Small intestine (tissue), 7 donors: ENCODE data around the gene SUGCT. TPM values are rescaled to one million over a fixed set of nuclear protein-coding genes. Genes with fewer than 3 reads are reported as not detected.

Source experiments
- DNase-seq, 2 donors: peaks; one replicate each; pipeline versions ENCODE4 v3.0.0 to v3.0.0-alpha.2; 2013
- FAIRE-seq: peaks from 2 replicates; lab custom pipeline; 2012; peaks lifted over from hg19 to GRCh38; lab: Jason Lieb, UNC
- H3K27ac ChIP-seq, 3 donors: one replicate each; pipeline ENCODE4 v1.5.1; 2013; ENCODE audit warnings: low read length in 2 of 3, mild to moderate bottlenecking in 2 of 3, control low read depth in 1 of 3, inconsistent platforms in 1 of 3, low read depth in 1 of 3, moderate library complexity in 1 of 3
- H3K27me3 ChIP-seq, 3 donors: one replicate each; pipeline ENCODE4 v1.6.1; 2013; ENCODE audit warnings: low read length in 3 of 3, inconsistent platforms in 1 of 3; ENCODE audit not compliant: control insufficient read depth in 3 of 3, insufficient read depth in 3 of 3
- H3K36me3 ChIP-seq, 3 donors: one replicate each; pipeline ENCODE4 v1.6.1; 2013; ENCODE audit warnings: low read length in 3 of 3, inconsistent platforms in 1 of 3, low read depth in 1 of 3, mild to moderate bottlenecking in 1 of 3, moderate library complexity in 1 of 3; ENCODE audit not compliant: control insufficient read depth in 3 of 3, insufficient read depth in 2 of 3
- H3K4me1 ChIP-seq, 3 donors: one replicate each; pipeline ENCODE4 v1.6.1; 2013; ENCODE audit warnings: low read length in 2 of 3, inconsistent platforms in 1 of 3, low read depth in 1 of 3, mild to moderate bottlenecking in 1 of 3, moderate library complexity in 1 of 3; ENCODE audit not compliant: control insufficient read depth in 3 of 3, insufficient read depth in 2 of 3
- H3K4me3 ChIP-seq, 3 donors: one replicate each; pipeline ENCODE4 v1.5.1; 2013; ENCODE audit warnings: low read length in 3 of 3, control low read depth in 1 of 3, inconsistent platforms in 1 of 3, low read depth in 1 of 3, mild to moderate bottlenecking in 1 of 3, moderate library complexity in 1 of 3
- H3K9me3 ChIP-seq, 2 donors: one replicate each; pipeline ENCODE4 v1.6.1; 2013; ENCODE audit warnings: low read depth in 1 of 2, low read length in 1 of 2; ENCODE audit not compliant: control insufficient read depth in 2 of 2, insufficient read depth in 1 of 2
- WGBS, 3 donors: extraction: QIAGEN DNeasy Blood & Tissue Kit; methylation state at CpG; one replicate each; pipeline ENCODE4 v1.1.7; 2013; 5-methylcytosine and 5-hydroxymethylcytosine counted together
- polyA plus RNA-seq, 4 donors: library from polyadenylated mRNA; stranded (reverse) in 3 of 4; unstranded in 1 of 4; fragments of 200-250 nt in 3 of 4; fragments of 120-200 nt in 1 of 4; gene quantifications; one replicate each; pipeline versions ENCODE4 v1.2.1 to v1.2.3, GENCODE V29; 2013
- donor health status: healthy with polysubstance abuse.
- donor health status: control.
- donor health status: control.
- donor health status: Bipolar disorder and iron deficiency.
- donor health status: healthy.

Gene SUGCT
- polyA plus RNA-seq, 4 donors = 0.54 to 26.9 (median 2.5) TPM

DNA sequence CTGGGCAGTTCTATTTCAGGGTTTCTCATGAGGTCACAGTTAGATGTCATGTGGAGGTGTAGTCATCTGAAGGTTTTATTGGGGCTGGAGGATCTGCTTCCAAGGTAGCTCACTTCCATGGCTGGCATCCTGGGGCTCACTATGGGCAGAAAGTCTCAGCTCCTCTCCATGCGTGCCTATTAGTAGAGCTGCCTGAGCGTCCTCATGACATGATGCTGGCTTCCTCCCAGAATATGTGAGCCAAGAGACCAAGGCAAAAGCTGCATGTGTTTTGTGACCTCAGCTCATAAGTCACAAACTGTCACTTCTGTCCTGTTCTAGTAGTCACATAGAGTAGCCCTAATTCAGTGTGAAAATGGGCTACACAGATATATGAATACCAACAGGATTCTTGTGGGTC lies 524.4 kb downstream of the SUGCT start:
- no peaks in the 10 kb centered on the region for H3K9me3 ChIP-seq
- no peak overlapping the region for H3K4me3 ChIP-seq
- DNase-seq (no peak), FAIRE-seq (no peak)
- no peak overlapping the region for H3K27ac ChIP-seq
- 68 to 93% (median 82%) methylated on average over 2 of the region's 2 CpGs for WGBS, 3 donors
- H3K27me3 ChIP-seq = no peaks in the 10 kb centered on the region
- H3K36me3 ChIP-seq = no peaks in the 10 kb centered on the region
- no peaks in the 10 kb centered on the region for H3K4me1 ChIP-seq

GRCh38 chr7:40673285-40673684 lies 538.5 kb downstream of the SUGCT start:
- FAIRE-seq (no peak), DNase-seq (no peak)
- no peak overlapping the region for H3K27ac ChIP-seq
- H3K9me3 ChIP-seq = no peaks in the 10 kb centered on the region
- no peak overlapping the region for H3K4me3 ChIP-seq
- 39 to 48% (median 47%) methylated on average over 2 of the region's 2 CpGs for WGBS, 3 donors
- H3K4me1 ChIP-seq = no peaks in the 10 kb centered on the region
- H3K27me3 ChIP-seq = peaks cover 0 to 1% (median 0%) of the 10 kb centered on the region in 3 donors
- H3K36me3 ChIP-seq = no peaks in the 10 kb centered on the region

DNA sequence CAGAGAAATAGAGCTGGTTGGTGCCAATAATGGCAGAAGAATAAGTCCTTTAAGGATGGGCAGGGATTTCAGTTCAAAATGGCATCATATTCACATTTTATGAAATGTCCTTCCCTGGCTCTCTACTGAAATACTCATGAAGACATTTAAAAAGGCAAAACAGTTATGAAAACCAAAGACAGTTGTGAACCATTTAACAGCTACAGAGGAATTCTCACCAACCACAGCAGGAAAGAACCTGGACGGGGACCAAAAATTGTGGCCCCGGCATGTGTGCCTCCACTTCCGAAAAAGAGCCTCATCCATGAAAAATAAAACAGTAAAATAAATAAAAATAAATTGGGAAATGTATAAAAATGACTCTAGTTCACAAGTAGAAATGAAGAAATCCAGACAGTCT lies 539.5 kb downstream of the SUGCT start:
- WGBS, 3 donors = 84 to 91% (median 85%) methylated on average over 3 of the region's 3 CpGs
- Histone ChIP-seq H3K27ac (no peak overlapping the region), H3K36me3 (no peaks in the 10 kb centered on the region), H3K9me3 (no peaks in the 10 kb centered on the region), H3K27me3 (peaks cover 0 to 1% (median 0%) of the 10 kb centered on the region in 3 donors), H3K4me3 (no peak overlapping the region), H3K4me1 (no peaks in the 10 kb centered on the region)
- FAIRE-seq (no peak), DNase-seq (no peak)

DNA sequence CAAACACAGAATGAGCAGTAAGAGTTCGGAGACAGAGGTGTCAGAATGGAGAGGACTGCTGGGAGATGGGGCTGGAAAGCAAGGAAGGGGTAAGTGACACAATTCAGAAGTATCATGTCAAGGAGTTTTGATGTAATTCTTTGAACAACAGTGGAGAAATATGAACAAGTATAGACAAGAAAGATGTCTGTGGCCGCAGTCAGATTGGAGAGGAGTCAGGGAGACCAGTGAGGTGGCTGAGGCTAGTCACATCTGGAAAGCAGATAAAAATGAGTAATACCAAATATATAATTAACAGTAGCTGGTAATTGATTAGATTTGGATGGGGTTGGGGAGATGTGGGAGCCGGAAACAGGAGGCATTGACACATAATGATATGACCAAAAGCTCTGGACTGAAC lies 540.9 kb downstream of the SUGCT start:
- 86 to 91% (median 89%) methylated on average over 3 of the region's 3 CpGs for WGBS, 3 donors
- H3K36me3 ChIP-seq = no peaks in the 10 kb centered on the region

GRCh38 chr7:40676221-40676620 lies 541.4 kb downstream of the SUGCT start:
- Histone ChIP-seq H3K27me3 (peaks cover 0 to 1% (median 0%) of the 10 kb centered on the region in 3 donors), H3K4me3 (no peak overlapping the region), H3K4me1 (no peaks in the 10 kb centered on the region), H3K36me3 (no peaks in the 10 kb centered on the region), H3K27ac (no peak overlapping the region), H3K9me3 (no peaks in the 10 kb centered on the region)
- 91 to 93% (median 92%) methylated on average over 6 of the region's 6 CpGs for WGBS, 3 donors
- no peak for DNase-seq
- no peak for FAIRE-seq

More for the DNA sequence above, 540.9 kb downstream of the SUGCT start:
- Histone ChIP-seq H3K9me3 (no peaks in the 10 kb centered on the region), H3K4me1 (no peaks in the 10 kb centered on the region), H3K27me3 (peaks cover 0 to 1% (median 0%) of the 10 kb centered on the region in 3 donors), H3K4me3 (no peak overlapping the region), H3K27ac (no peak overlapping the region)
- DNase-seq (no peak), FAIRE-seq (no peak)

DNA sequence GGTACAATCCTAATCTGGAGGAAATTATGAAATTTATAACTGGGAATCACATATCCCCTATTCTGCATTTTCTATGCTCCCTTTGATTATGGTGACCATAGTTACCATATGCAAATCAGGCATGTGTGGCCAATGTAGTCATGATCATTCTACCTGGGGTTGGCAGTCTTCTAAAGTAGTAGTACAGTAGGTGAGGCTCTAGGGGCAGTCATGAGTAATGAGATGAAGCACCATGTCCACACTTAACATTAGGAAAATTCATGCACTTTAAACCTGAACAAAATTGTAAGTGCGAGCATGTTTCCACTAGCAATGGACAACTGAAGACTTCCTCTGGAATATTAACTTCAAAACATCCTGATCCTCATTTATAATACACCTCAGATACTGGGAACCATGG lies 545.9 kb downstream of the SUGCT start:
- Histone ChIP-seq H3K9me3 (no peaks in the 10 kb centered on the region), H3K27ac (no peak overlapping the region), H3K36me3 (no peaks in the 10 kb centered on the region), H3K4me1 (no peaks in the 10 kb centered on the region), H3K4me3 (no peak overlapping the region), H3K27me3 (no peaks in the 10 kb centered on the region)
- DNase-seq (peak; percentile 5 to 6), FAIRE-seq (no peak)
- WGBS, 3 donors = 87 to 98% (median 94%) methylated on average over 1 of the region's 1 CpG

- FAIRE-seq = no peak
Measured at GRCh38 chr7:40682696-40683095, 547.9 kb downstream of the SUGCT start.

DNA sequence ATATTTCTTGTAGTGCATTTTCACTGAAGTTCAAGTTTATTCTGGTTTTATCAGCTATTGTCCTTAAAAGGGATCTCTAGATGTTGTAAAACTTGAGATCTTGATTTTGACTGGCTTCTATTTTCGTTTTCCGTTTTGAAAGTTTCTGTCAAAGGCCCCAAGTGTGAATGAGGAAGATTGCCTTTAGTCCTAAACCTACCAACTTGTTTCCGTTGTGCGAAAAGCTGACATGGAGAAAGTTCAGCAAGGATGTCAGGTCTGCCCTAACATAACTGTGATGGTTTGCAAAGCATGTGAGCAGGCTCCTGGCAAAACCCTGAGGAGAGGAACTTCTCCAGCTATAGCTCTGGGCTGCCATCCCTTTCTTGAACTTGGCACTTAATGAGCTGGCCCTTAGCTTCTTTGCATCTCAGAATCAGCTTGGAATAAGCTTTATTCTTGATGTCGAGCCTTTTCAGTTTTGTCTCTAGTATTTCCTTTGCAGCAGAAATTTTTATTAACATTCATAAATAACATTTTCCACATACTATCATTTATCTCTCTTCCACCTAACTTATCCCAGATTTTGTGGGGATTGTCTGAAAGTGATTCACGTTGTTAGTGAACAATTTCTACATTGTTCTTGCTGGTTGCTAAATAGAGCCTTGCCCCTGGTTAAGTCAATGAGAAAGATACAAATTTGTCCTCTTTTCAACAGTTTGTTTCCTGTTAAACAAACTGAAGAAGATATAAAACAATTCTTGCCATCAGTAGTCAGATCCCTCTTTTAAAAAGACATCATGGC lies 559.4 kb downstream of the SUGCT start:
- Histone ChIP-seq H3K4me1 (no peaks in the 10 kb centered on the region), H3K27me3 (no peaks in the 10 kb centered on the region), H3K36me3 (no peaks in the 10 kb centered on the region), H3K4me3 (no peak overlapping the region), H3K27ac (no peak overlapping the region), H3K9me3 (no peaks in the 10 kb centered on the region)
- DNase-seq = no peak
- WGBS, 3 donors = 72 to 81% (median 77%) methylated on average over 6 of the region's 6 CpGs
- FAIRE-seq = no peak

More at GRCh38 chr7:40682696-40683095, 547.9 kb downstream of the SUGCT start:
- Histone ChIP-seq H3K27ac (no peak overlapping the region), H3K4me3 (no peak overlapping the region), H3K9me3 (no peaks in the 10 kb centered on the region), H3K27me3 (no peaks in the 10 kb centered on the region), H3K36me3 (no peaks in the 10 kb centered on the region), H3K4me1 (no peaks in the 10 kb centered on the region)
- DNase-seq = no peak

GRCh38 chr7:40694991-40695390 lies 560.2 kb downstream of the SUGCT start:
- DNase-seq = no peak
- Histone ChIP-seq H3K4me1 (no peaks in the 10 kb centered on the region), H3K27me3 (no peaks in the 10 kb centered on the region), H3K9me3 (no peaks in the 10 kb centered on the region), H3K27ac (no peak overlapping the region), H3K4me3 (no peak overlapping the region), H3K36me3 (no peaks in the 10 kb centered on the region)
- FAIRE-seq = no peak
- WGBS, 3 donors = 94 to 95% (median 94%) methylated on average over 3 of the region's 3 CpGs
